Stimulated activated CD8-positive, alpha-beta memory T cell treated with anti-CD3 and anti-CD28 coated beads, Interleukin-12 subunit alpha, Interleukin-12 subunit beta, amount 100 ng/mL, for 1 hour (primary cell): ENCODE results near the gene ADARB2.

Experiments
- DNase-seq: peaks from one replicate; pipeline ENCODE4 v3.0.0-alpha.2; 2020; ENCODE audit warnings: low read depth

ADARB2 gene

DNA sequence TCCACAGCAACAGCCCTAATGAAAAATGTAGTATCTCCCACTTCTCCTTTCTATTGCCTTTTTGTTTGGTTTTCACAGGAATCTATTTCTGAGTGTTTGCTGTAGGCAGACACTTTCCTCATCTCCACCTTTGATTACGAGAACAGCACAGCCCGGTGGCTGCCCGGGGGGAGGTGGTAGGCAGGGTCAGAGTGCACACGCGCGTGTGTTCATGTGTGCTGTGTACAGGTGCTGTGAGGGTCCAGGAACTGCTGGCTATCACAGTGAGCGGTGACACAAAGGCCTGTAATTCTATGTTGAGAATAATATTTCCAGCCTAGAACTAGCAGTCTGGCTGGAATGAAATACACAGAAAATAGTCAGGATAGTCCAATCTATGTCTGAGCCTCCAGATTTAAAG, 212.8 kb downstream of the ADARB2 start:
- no peak for DNase-seq

DNA sequence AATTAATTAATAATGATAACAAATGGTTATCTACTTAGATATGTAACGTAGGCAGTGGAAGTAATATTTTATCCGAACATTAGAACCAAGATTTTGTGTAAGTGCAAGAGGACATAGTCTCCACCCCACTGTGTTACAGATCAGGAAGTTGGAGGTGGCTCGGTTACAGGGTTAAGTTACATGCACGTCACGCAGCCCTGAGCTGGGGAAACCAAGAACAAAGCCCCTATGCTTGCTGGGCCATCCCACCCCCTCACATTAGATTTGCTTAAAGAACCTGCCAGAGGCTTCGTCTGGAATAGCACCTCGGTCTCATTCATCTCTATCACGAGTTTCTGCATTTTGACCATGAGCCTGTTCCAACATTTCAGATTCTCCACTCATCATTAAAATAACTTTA, 214.1 kb downstream of the ADARB2 start:
- DNase-seq = no peak

DNA sequence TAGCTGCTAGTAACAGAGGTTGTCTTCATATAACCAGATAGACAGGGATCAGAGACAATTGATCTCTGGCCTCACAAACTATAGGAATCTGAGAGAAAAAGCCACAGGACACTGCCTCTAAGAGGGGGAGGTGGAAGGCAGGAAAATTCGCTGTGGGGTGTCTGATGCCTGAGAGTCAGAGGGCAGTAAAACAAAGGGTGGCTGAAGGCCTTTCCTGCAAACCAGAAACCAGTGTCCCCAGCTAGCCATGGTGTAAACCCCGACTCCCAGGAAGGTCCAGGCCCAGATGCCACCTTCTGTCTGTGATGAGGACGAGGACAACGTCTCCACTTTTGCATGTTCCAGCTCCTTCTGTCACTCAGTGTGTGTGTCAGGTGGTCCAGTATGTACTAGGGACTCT, 215.1 kb downstream of the ADARB2 start:
- no peak for DNase-seq

DNA sequence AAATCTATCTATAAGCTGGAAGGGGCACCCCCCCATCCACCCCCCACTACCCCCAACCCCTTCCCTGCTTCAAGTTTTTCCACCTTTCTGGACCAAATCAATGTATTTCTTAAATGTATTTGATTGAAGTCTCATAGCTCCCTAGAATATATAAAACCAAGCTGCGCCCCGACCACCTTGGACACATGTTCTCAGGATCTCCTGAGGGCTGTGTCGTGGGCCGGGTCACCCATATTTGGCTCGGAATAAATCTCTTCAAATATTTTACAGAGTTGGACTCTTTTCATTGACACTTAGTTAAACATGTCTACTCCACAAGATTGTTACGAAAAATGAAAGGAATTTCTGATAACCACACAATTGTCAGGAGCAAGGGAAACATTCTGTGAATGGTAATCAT, 215.6 kb downstream of the ADARB2 start:
- DNase-seq = no peak

DNA sequence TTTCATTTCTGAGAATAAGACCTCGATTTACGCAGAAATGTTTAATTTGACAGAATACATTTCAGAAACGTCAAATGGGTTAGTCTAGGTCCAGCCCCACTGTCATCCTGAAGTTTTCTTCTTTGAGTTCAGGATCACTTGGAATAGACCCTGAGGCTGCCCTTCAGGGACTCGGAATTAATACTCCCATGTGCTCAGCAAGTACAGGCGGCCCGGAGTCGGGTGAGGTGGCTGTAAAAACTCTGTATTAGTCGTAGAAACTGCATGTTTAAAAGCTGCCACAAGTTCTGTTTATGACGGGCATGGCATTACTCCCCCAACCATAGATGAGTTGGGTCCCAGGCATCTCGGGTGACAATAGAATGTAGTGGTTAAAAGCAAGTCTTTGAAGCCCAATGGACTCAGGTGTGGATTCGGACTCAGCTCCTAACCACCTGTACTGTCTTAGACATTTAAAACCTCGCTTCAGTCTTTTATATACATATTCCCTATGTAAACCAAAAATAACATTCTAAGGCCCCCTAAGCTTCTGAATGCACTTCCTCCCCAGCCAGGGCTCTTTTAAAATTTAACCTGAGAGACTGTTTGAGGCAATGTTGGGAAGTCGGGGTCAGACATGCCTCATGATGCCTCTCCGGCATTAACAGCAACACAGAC, 216.3 kb downstream of the ADARB2 start:
- no peak for DNase-seq

DNA sequence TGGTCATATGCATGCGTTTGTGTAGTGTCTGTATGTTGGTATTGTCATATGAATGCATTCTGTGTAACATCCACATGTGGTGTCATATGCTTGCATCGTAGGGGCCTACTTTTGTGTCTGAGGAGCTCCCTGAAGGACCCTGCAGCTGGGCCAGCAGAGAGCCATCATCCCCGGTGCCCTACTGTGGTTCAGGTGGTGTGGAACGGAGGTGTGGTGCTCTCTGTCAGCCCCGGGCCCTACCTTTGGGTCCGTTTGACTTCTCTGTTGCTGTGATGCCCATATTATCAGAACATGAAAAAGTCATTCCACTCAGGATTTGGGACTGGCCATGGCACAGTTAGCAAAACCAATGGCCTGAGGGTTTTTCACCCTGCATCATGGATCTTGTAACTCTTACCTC, 217.9 kb downstream of the ADARB2 start:
- DNase-seq = no peak

DNA sequence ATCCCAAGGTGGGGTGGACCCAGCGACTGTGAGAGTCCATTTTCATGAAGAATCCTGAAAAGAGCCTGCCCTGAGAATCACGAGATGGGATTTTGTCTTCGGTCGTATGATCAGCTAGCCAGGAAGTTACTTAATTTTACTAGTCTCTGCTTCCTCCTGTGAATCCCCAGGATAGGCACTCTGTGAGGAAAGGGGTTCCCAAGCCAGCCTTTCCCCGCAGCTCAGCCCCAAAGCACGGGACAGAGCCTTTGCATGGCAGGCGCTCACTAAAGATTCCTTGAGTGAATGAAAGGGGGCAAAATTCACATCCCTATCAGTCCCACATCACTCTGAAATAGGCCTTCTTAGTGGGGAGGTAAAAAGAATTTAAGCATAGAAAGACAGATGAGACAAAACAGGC, 219.6 kb downstream of the ADARB2 start:
- no peak for DNase-seq

DNA sequence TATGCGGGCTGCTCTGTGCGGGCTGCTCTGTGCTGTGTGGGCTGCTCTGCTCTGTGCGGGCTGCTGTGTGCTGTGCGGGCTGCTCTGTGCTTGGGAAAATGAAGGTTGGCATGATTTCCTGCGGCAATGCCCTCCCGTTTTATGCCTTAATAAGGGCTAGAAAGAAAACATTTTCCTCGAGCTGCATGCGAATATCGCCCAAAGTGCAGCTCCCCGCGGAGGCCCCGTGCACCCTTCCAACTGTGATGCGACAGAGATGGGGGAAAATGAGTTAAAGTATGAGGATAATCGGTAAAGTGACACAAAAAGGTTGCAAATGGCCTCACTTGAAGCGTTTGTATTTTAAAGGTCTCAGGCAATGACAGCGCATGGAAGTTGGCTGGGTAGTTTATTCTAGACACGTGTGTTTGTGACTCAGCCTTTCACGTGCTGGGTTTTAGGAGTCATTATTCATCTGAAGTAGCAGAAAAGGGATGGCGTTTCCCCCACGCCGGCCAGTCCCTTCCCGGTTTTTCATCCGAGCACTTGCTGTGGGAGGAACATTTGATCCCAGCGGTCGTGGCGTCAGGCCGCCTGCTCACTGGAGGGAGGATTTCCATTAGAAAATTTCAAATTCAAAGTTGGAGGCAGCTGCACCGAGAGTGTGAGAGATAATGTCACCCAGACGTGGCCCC, 220.7 kb downstream of the ADARB2 start:
- no peak for DNase-seq

DNA sequence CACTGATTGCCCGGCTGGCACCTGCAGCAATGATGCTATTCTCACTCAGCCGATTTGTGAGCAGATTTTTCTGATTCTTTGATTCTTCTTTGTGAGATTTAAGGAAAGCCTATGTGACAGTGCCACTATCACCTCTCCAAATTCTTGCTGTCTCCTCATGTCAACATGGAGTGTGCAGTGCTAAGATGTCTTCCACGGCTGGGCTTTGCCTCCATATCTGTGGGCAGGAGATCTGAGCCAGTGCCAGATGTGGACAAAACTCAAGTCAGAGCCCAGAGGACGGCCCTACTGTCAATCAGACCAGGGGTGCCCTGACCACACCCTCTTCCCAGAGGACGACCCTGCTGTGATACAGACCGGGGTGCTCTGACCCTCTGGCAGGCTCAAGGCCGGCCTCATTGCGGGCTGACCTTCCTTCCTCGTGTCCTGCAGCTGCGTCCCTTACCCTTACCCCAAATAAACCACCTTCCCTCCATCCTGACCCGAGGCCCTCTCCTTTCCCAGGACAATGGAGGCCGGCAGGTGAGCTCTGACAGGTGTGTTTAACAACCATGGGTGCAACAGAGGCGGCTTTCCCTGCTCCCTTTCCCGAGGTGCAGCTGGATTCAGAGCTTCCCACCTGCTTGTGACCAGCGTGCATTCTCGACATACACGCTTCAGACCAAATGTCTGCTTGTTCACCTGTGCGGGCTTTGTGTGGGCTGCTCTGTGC, 221.4 kb downstream of the ADARB2 start:
- no peak for DNase-seq

DNA sequence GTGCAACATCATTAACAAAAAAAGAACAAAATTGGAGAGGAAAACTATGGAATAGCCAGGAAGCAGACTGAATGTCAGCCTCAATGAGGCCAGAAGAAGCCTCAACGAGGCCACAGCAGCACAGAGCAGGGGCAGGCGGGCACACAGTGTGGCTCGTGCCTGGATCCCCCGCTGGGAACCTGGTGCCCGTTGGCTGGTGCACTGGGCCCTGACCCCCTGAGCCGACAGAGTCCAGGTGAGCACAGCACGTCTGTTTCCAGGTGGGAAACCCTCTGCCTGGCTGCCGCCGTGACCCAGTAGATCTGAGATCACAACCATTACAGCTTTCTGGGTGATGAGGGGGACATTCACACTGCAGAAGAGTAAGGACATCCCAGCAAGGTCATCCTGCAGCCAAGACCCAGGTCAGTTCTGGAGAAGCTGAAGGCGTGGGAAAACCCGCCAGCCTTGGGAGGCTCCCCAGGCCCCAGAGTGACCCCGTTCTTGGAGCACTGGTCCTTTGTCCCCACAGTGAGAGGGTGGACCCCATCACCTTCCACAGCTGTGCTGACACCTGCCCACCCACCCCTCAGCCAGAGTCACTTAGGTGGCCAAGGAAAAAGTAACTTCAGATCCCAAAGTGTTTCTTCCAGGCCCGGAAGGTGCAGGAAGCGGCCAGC, 222.1 kb downstream of the ADARB2 start:
- DNase-seq = no peak

DNA sequence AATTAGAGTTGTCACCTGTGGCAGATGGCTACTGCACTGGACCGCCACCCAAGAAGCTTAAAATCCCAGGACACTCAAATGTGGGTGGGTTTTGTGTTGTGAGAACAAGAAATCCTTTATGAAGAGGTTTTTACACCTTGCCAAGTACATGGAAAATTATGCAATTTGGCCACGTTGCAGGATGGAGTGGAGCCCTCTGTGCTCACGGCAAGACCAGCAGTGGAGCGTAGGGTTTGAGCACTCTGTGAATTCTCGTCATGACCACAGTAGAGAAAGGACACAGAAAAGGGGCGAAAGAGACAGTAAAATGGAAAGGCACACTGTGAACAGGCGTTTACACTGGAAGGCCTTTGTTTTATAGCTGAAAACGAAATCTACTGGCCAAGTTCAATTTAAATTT, 222.6 kb downstream of the ADARB2 start:
- DNase-seq = no peak

DNA sequence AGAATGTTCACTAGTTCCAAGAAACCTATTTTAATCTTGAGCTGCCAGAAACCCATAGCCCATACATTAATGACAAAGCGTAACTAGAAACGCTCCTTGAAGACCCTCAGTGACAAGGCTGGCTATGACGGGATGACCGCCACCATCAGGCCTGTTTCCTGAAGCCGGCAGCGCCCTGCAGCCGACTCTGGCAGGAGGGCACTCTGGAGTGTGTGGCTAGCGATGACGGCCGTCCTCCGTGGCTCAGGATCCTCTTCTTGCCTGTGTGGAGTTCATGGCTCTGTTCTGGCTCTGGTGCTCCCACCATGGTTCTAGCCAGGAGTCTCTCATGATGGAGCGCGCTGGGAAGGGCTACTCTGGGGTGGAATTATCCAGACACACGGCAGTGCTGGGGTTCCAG, 224.1 kb downstream of the ADARB2 start:
- DNase-seq = no peak

DNA sequence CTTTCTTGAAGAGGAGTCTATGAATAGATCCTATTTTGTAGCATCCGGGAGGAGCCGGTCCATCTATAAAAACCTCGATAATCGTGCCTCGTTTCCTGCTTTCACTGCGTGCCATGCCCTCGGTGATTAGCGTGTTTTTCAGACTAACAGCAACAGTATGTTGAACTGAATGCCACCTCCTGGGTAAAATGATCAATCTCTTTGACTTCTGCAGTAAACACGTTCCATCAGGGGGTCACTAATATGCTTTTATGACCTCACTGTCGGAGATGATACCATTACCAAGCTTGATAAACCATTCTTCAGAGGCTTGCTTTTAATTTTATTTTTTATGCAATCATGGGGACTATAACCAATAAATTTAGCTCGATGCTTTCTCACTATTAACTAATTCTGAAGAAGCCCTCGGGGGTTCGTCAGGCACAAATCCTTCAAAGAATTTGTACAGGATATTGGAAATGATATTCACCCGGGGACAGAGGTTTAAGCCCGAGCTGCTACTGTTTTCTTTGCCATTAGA, 228.3 kb downstream of the ADARB2 start:
- DNase-seq = no peak

DNA sequence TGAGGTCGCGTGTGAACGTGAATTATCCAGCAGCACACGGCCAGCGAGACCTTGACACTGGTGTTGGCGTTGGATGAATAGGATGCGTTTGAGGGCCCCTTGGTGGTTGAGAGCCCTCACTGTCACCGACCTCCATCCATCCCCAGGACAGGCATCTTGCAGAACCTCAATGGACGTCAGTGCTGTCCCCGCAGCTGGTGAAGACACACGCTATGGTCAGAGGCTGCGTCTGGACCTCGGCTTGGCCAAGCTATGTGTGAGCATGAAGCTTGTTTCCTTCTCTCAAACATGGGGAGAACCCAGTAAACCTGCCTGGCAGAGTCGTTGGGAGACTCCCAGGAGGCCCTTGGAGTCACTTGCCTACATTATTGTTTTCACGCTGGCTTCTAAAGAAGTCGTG, 229.2 kb downstream of the ADARB2 start:
- DNase-seq = no peak

DNA sequence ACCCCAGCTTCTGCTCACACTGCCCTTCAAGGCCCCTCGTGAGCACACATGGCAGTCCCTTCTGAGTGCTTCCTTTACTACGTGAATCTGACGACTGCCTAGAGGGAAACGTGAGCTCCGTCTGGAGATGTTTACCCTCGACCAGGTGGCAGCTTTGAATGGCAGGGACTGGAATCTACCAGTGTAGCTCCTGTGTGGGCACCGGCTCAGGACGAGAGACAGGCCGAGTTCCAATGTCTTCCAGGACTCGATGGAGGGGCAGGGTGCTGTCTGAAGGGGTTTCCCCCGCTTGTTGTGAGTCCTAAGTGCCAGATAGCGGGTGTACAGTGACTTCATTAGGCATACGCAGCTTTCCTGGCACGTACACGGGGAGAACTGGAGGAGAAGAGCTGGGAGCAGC, 229.9 kb downstream of the ADARB2 start:
- DNase-seq = no peak

DNA sequence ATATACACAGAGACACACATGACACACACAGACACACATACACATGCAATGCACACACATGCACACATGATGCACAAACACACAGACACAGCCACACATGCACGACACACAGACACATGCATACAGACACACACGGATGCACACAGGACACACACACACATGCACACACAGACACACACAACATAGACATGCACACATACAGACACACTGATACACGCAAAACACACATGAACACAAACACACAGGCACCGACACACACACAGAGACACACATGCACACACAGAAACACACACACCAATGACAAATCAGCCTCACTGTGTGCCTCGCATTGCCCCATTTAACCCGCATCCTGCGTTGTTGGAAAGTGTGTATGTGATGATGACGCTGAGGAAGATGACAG, 232.4 kb downstream of the ADARB2 start:
- DNase-seq = no peak

DNA sequence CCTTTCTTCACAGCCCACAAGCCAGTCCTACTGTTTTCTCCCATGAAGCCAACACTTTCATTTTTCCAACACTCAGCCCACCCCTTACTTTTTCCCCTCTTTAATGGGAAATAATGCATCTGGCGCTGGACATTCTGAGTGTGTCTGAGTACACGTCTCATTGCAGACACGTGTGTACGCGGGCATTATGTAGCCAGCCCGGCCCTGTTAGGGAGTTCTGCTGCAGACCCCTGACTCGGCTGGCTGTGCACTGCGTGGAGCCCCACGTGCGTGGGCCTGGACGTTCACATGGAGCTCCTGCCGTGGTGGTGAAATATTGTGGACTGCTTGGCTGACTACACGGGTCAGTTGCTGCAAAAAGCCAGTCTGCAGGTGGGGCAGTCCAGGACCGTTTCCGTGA, 233.0 kb downstream of the ADARB2 start:
- no peak for DNase-seq

DNA sequence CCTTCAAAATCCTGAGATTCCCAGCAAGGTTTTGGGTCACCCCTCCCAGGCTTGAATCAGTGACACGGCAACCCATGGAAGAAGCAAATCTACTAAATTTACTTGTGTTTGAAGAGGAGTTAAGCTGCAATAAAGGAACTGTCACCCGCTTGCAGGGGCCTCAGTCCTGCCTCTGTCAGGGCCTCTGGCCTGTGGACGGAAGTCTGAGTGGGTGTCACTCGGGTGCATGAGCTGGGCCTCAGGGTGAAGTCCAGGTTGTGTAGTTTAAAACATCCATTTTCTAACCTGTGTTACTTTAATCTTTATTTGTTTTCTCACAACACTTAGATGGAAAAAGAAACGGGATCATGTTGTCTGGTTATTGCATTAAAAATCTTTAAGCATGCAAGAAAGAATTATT, 234.9 kb downstream of the ADARB2 start:
- no peak for DNase-seq

DNA sequence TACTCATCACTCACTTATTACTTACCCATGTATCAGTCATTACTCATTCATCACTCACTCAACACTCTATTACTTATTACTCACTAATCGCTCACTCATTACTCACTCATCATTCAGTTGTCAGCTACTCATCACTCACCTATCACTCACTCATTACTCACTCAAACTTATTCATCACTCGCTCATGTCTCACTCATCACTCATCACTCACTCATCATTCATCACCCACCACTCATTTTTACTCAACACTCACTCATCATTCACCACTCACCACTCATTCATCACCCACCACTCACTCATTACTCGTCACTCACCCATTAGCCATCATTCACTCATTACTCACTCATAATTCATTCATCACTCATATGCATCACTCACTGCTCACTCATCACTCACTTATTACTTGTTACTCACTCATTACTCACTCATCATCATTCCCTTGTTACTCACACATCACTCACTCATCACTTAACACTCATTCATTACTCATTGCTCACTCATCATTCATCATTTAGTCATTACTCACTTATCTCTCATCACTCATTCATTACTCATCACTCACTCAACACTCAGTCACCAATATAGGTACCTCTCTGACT, 237.9 kb downstream of the ADARB2 start:
- no peak for DNase-seq

DNA sequence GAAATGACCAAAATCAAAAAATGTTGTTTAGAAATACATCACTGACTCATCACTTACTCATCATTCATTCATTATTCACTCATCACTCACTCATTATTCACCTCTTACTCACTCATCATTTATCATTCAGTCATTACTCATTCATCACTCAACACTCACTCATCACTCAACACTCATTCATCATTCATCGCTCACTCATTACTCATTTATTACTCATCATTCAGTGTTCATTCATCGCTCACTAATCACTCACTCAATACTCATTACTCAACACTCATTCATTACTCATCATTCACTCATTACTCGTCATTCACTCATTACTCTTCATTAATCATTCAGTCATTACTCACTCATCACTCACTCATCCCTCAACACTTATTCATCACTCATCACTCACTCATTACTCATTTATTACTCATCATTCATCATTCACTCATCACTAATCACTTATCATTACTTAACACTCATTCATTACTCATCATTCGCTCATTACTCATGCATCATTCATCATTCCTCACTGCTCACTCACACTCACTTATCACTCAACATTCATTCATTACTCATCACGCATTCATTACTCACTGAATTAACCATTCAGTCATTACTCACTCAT, 238.5 kb downstream of the ADARB2 start:
- no peak for DNase-seq

DNA sequence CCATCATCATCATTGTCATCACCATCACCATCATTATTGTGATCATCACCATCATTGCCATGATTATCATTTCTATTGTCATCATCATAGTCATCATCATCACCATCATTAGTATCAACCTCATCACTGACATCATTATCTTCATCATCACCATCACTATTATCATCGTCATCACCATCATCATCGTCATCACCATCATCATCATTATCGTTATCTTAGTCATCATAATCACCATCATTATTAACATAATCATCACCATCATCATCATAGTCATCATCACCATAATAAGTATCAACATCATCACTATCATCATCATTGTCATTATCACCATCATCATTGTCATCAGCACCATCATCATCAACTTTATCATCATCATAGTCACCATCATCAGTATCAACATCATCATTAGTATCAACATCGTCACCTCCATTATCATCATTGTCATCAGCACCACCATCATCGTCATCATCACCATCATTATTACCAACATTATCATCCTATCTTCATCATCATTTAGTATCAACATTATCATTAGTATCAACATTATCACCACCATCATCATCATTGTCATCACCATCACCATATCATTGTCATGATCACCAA, 241.3 kb downstream of the ADARB2 start:
- no peak for DNase-seq

DNA sequence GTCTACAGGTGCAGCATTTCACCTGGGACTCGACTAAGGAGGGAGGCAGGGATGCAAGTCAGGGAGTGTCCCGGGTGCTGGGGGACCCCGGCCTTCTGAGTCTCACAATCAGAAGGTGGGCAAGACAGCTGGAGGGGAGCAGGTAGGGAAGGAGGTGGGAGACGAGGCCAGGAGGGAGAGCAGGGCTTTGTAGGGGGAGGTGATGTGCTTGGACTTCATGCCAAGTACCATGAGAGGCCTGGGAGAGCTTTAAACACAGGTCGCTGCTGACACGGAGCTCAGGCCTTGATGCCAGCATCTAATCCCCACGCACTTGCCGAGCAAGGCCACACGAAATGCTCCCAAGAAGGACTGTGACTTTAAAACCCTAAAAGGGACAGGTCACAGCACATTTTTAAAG, 244.7 kb downstream of the ADARB2 start:
- DNase-seq = no peak
